ENCODE results near the gene CDKN3. TPM values are rescaled to one million over a fixed set of nuclear protein-coding genes. Genes with fewer than 3 reads are reported as not detected.

The CDKN3 gene
- total RNA-seq, 5 donors from 2014 or later (not counting 1 experiment from before 2014, with no cell fraction given) = 1.2 to 2.7 (median 1.6) TPM

- Histone ChIP-seq H3K27me3 (replicated peaks in 1 of 2; ENCODE audit: control insufficient read depth in 2 of 2, extremely low read depth in 1 of 2, insufficient read depth in 2 of 2, low read length in 1 of 2) (no peaks in the 10 kb centered on the region), H3K4me1 (ENCODE audit: control insufficient read depth in 1 of 2, extremely low read depth in 1 of 2, insufficient read depth in 2 of 2, low read length in 2 of 2) (no peaks in the 10 kb centered on the region), H3K4me3 (ENCODE audit: control insufficient read depth in 1 of 2, extremely low read depth in 1 of 2, low read length in 1 of 2) (no peak overlapping the region), H3K36me3 (ENCODE audit: control insufficient read depth in 2 of 2, extremely low read depth in 1 of 2, insufficient read depth in 1 of 2, low read length in 1 of 2) (no peaks in the 10 kb centered on the region), H3K9me3 (no peaks in the 10 kb centered on the region), H3K27ac (ENCODE audit: low read length) (no peak overlapping the region)
- H3K4me3 Mint-ChIP-seq = no peak overlapping the region
- no peaks in the 10 kb centered on the region for H3K27me3 Mint-ChIP-seq
- H3K4me1 Mint-ChIP-seq = no peaks in the 10 kb centered on the region
- H3K9me3 Mint-ChIP-seq = peaks cover 0 to 3% (median 0%) of the 10 kb centered on the region in 3 donors
- no peak overlapping the region for H3K27ac Mint-ChIP-seq
- peaks cover 7% of the 10 kb centered on the region for H3K36me3 Mint-ChIP-seq
- DNase-seq = no peak
- WGBS (ENCODE audit: insufficient coverage) = 40% methylated on average over 1 of the region's 5 CpGs
- ChIA-PET POLR2A (no interaction called here), CTCF (interaction anchor here (0.6 to 0.7 kb wide), 2 partner anchors 50 to 441 kb away, joined by 3 to 4 read pairs; partner anchors contain the start of gene GCH1 (in 1 of the 2))
- ATAC-seq (replicated peaks in 1 of 4) = no peak
Observed at GRCh38 chr14:54462048-54462447, 65.2 kb downstream of the CDKN3 start.

GRCh38 chr14:54465654-54466053, 68.8 kb downstream of the CDKN3 start:
- Mint-ChIP-seq H3K27me3 (no peaks in the 10 kb centered on the region), H3K9me3 (peaks cover 0 to 14% (median 11%) of the 10 kb centered on the region in 3 donors), H3K27ac (no peak overlapping the region), H3K4me3 (no peak overlapping the region), H3K36me3 (peaks cover 24% of the 10 kb centered on the region), H3K4me1 (no peaks in the 10 kb centered on the region)
- ATAC-seq (replicated peaks in 1 of 4) = no peak
- Histone ChIP-seq H3K27ac (ENCODE audit: low read length) (no peak overlapping the region), H3K27me3 (replicated peaks in 1 of 2; ENCODE audit: control insufficient read depth in 2 of 2, extremely low read depth in 1 of 2, insufficient read depth in 2 of 2, low read length in 1 of 2) (no peaks in the 10 kb centered on the region), H3K36me3 (ENCODE audit: control insufficient read depth in 2 of 2, extremely low read depth in 1 of 2, insufficient read depth in 1 of 2, low read length in 1 of 2) (no peaks in the 10 kb centered on the region), H3K4me1 (ENCODE audit: control insufficient read depth in 1 of 2, extremely low read depth in 1 of 2, insufficient read depth in 2 of 2, low read length in 2 of 2) (no peaks in the 10 kb centered on the region), H3K9me3 (no peaks in the 10 kb centered on the region), H3K4me3 (ENCODE audit: control insufficient read depth in 1 of 2, extremely low read depth in 1 of 2, low read length in 1 of 2) (no peak overlapping the region)
- ChIA-PET POLR2A (no interaction called here), CTCF (interaction anchor here (0.6 to 1.0 kb wide), 2 partner anchors 27 to 41 kb away, joined by 4 to 5 read pairs; no protein-coding TSS in a partner anchor)
- WGBS (ENCODE audit: insufficient coverage) = 50% methylated on average over 1 of the region's 4 CpGs
- no peak for DNase-seq

GRCh38 chr14:54467280-54467679, 70.5 kb downstream of the CDKN3 start:
- Histone ChIP-seq H3K4me1 (ENCODE audit: control insufficient read depth in 1 of 2, extremely low read depth in 1 of 2, insufficient read depth in 2 of 2, low read length in 2 of 2) (no peaks in the 10 kb centered on the region), H3K27ac (ENCODE audit: low read length) (no peak overlapping the region), H3K36me3 (ENCODE audit: control insufficient read depth in 2 of 2, extremely low read depth in 1 of 2, insufficient read depth in 1 of 2, low read length in 1 of 2) (no peaks in the 10 kb centered on the region), H3K4me3 (ENCODE audit: control insufficient read depth in 1 of 2, extremely low read depth in 1 of 2, low read length in 1 of 2) (no peak overlapping the region), H3K9me3 (no peaks in the 10 kb centered on the region), H3K27me3 (replicated peaks in 1 of 2; ENCODE audit: control insufficient read depth in 2 of 2, extremely low read depth in 1 of 2, insufficient read depth in 2 of 2, low read length in 1 of 2) (no peaks in the 10 kb centered on the region)
- Mint-ChIP-seq H3K4me3 (no peak overlapping the region), H3K27me3 (no peaks in the 10 kb centered on the region), H3K36me3 (peaks cover 33% of the 10 kb centered on the region), H3K9me3 (peaks cover 0 to 14% (median 11%) of the 10 kb centered on the region in 3 donors), H3K4me1 (no peaks in the 10 kb centered on the region), H3K27ac (no peak overlapping the region)
- CTCF ChIA-PET = no interaction called here
- ATAC-seq (replicated peaks in 1 of 4) (no peak), DNase-seq (no peak)
- POLR2A ChIA-PET = no interaction called here

Other genes starting within 250 kb of the CDKN3 start
- 10 to 100 TPM; 39.1 to 52.7 (median 42.1) TPM for gene CNIH1, start 44.4 kb downstream of the CDKN3 start, total RNA-seq
- gene GMFB, start 92.0 kb downstream of the CDKN3 start, total RNA-seq = 10 to 100 TPM; 26.2 to 33.0 (median 27.8) TPM
- gene CGRRF1, start 112.9 kb downstream of the CDKN3 start, total RNA-seq = 10 to 100 TPM; 14.2 to 28.0 (median 14.9) TPM
- 1 to 10 TPM; 1.2 to 3.9 (median 1.3) TPM for gene SAMD4A, start 170.1 kb downstream of the CDKN3 start, total RNA-seq